Hematopoietic multipotent progenitor cell treated with erythropoietin and hydrocortisone succinate and interleukin-3 and kit ligand, for 6 days (in vitro differentiated cells): ENCODE results near the gene WARS2.

Experiments
- DNase-seq: peaks from one replicate; pipeline ENCODE4 v3.0.0-alpha.2; 2015

WARS2 gene

DNA sequence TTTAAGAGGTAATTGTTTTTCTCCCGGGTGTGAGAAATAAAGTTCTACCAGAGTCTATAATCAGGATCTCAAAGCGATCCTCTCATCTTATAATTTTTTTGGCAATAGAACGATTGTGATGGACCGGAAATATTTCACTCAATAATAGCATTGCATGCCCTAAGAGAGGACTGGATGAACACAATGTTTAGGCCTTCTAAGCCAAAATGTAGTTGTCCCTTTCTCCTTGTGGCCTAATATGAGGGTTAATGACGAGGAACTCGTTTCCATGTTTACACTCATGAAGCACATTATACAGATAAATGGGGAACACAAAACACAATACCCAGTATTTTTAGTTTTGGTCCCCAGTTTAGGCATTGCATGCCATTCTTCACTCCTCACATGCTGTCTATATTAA is 158.2 kb downstream of the WARS2 start:
- no peak for DNase-seq

DNA sequence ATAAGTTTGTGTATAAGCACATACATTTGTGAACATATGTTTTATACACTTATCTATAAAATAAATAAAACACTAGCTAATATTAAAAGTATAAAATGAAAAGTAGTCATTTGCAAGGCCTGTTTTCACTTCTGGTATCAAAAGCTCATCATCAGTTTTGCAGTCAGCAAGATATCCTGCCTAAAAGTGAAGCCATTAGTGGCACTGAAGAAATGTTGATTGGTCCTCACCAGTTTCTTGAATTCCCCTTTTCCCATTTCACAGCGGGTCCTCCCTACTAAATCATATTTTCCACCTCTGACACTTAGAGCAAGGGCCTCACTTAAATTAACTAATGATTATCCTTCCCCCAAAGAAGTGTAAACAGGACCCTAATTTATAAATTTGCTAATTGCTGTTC is 159.0 kb downstream of the WARS2 start:
- no peak for DNase-seq
